ENCODE data around the gene CDK2AP2.

DNA sequence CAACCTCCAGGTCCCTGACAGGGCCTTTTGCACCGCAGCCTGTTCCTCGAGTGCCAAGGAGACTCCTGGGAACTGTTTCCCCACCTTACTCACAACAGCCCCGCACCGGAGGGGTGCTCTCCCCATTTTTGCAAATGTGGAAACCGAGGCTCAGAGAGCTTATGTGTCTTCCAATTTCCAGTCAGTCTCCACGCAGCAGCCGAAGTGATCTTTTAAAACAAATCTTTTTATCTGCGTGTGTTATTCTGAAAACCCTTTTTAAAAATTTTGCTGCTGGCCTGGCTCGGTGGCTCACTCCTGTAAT lies 38.5 kb downstream of the CDK2AP2 start:
- TF ChIP-seq, protein P1, sequence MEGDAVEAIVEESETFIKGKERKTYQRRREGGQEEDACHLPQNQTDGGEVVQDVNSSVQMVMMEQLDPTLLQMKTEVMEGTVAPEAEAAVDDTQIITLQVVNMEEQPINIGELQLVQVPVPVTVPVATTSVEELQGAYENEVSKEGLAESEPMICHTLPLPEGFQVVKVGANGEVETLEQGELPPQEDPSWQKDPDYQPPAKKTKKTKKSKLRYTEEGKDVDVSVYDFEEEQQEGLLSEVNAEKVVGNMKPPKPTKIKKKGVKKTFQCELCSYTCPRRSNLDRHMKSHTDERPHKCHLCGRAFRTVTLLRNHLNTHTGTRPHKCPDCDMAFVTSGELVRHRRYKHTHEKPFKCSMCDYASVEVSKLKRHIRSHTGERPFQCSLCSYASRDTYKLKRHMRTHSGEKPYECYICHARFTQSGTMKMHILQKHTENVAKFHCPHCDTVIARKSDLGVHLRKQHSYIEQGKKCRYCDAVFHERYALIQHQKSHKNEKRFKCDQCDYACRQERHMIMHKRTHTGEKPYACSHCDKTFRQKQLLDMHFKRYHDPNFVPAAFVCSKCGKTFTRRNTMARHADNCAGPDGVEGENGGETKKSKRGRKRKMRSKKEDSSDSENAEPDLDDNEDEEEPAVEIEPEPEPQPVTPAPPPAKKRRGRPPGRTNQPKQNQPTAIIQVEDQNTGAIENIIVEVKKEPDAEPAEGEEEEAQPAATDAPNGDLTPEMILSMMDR (conservative IDR thresholded peaks at IDR 0.05; ENCODE audit: low read depth in 2 of 2) = no peak
- TF ChIP-seq, protein P2, sequence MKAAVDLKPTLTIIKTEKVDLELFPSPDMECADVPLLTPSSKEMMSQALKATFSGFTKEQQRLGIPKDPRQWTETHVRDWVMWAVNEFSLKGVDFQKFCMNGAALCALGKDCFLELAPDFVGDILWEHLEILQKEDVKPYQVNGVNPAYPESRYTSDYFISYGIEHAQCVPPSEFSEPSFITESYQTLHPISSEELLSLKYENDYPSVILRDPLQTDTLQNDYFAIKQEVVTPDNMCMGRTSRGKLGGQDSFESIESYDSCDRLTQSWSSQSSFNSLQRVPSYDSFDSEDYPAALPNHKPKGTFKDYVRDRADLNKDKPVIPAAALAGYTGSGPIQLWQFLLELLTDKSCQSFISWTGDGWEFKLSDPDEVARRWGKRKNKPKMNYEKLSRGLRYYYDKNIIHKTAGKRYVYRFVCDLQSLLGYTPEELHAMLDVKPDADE (IDR thresholded peaks at IDR 0.05) = no peak
- no peak for TF ChIP-seq ZNF331 (CRISPR knock-in tag; IDR thresholded peaks at IDR 0.05; ENCODE audit: low read depth)

Data from GM23338 (cell line).